Fibroblast of peridontal ligament (primary cell): Measurements from ENCODE around the gene LARP1.
"Not testable (repeated sequence)": the region's sequence is repeated elsewhere in the genome, so short reads cannot be mapped to it uniquely, and the experiment has no call there.

ENCODE experiments used
- DNase-seq: peaks from one replicate; pipeline ENCODE4 v3.0.0-alpha.2; 2010; ENCODE audit errors: extremely low read depth

LARP1 gene

GRCh38 chr5:154755361-154756008 lies at the start of gene LARP1:
Gene LARP1 (plus strand): TSS chr5:154755377. CDS start chr5:154755758, 381 bp downstream.
- DNase-seq: no peak

DNA sequence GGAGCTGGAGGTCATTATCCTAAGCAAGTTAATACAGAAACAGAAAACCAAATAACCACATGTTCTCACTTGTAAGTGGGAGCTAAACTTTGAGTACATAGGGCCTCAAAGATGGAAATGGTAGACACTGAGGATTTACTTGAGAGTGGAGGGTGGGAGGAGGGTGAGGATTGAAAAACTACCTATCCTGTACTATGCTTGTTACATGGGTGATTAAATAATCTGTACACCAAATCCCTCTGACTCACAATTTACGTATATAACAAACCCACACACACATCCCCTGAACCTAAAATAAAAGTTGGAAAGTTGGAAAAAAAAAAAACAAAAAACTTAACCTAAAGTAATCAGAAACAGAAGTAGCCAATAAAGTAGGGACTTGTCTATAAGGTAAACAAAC lies 48.8 kb upstream of the LARP1 start:
- no peak for DNase-seq

DNA sequence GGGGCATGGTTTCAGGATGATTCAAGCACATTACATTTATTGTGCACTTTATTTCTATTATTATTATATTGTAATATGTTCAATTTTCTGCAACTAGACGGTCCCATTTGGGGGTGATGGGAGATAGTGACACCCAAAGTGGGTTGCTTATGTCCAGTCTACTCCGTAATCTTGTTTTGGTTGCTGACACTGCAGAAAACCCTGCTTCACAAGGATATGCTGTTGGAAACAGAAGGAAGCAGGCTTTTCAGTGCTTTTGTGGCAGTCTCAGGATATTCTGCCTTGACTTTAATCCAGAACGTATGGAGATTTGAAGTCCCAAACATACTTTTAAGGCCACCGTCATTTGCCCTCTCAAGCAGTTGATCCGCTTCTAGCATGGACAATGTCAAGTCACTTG lies 47.5 kb upstream of the LARP1 start:
- no peak for DNase-seq

- DNase-seq: no peak
These were observed 47.0 kb upstream of the LARP1 start for GRCh38 chr5:154708207-154708606.

DNA sequence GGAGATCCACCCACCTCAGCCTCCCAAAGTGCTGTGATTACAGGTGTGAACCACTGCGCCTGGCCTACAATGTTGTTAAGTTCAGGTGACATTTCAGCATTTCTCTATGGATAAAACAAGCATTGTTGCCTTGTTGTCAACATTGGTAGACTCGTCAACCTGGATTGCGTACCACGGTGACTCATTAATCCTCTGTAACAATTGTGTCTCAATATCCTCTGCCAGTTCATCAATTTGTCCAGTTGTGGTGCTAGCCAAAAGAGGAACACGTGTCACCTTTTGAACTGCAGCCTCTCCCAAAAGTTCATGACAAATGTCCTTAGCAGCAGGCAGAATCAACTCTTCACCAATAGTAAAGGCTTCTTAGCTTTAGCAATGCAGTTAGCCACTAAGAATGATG lies 46.3 kb upstream of the LARP1 start:
- no peak for DNase-seq

GRCh38 chr5:154709368-154710305 lies 45.5 kb upstream of the LARP1 start:
- peak; percentile 47 for DNase-seq

GRCh38 chr5:154712518-154713437 lies 42.4 kb upstream of the LARP1 start:
- no peak for DNase-seq

DNA sequence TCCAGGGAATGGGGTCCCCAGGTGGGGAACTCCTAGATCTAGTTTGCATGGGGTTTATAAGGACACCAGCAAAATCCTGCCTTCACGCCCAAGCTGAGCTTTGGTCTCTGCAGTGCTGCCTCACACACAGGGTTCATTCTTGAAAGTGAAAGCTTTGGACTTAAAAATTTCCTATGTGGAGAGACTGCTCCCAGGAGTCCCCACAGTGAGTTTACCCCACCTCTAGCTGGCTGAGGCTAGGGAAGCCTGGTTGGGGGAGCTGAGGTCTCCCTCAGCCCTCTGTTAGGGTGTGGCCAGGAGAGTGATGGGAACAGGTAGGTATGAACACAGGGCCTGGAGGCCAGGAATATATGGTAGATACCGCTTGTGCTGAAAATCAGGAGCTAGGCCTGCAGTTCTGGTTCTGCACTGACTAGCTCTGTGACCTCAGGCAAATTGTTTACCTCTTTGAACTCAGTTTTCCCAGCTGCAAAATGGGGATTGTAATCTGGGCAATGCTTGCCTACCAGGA lies 41.5 kb upstream of the LARP1 start:
- DNase-seq: peak; percentile 47

DNA sequence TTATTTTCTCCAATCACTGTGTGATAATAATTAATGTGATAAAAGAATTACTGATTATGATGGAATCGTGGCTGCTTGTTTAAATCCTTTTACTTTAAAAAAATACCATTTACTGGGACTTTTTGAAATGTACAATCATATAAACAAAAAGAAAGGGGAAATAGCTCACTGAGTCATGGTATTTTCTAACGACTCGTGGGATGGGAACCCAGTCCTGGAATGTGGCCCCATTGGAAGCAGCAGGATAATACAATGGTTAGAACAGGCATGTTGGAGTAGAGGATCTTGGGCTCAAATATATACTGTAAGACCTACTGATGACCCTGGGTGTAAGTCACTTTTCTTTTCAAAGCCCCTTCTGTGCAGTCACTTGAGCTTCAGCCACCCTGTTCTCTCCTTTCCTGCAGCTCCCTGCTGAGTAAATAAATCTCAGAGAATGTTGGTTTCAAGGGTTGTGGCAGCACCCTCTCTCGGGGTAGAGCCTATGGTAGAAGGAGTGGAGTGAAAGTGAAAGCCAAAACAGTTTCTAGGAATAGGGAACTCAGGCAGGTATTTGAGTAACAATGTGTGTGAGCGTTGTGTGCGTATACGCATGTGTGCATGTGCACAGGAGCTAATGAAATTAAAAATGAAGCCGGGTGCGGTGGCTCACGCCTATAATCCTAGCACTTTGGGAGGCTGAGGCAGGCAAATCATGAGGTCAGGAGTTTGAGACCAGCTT lies 40.8 kb upstream of the LARP1 start:
- peak; percentile 56 for DNase-seq

DNA sequence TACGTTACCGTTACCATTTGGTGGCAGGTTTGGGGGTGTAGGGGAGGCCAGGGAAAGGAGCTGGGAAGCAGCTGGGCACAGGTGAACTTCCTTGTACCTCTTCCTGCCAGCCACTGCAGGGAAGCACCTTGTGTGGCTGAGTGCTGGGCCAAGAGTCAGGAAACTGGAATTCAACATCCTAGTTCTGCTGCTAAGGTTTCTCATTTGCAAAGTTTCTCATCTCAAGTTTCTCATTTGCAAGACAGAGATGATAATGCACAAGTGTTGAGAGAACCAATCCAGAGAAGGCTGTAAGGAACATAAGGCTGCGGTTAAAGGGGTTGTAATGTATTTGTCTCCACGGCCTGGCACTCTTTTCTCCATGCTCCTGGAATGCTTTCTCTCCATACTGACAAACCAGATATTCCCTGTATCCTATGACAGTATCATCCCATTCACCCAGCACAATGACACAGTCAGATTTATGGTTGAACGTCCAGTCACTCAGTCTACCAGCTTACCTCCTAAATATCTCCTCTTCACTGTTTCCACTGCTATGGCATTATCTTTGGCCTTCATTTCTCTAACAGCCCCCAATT lies 33.6 kb upstream of the LARP1 start:
- no peak for DNase-seq

DNA sequence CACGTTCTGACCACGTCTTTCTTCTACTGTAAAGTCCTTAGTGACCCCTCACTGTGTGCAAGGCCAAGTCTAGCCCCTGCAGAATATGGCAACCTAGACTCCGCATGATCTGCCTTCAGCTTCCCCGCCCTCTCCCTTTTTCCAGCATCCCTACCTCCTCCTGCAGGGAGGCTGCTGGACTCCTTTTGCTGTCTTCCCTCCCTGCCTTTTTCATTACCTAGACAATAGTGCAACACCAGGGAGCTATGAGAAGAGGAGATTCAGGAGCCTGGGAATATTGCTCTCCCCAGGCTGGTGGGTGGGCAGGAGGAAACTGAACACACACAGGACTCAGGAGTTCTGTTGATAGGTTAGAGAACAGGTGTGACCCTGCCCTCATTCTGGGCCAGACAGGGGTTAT lies 33.1 kb upstream of the LARP1 start:
- no peak for DNase-seq

DNA sequence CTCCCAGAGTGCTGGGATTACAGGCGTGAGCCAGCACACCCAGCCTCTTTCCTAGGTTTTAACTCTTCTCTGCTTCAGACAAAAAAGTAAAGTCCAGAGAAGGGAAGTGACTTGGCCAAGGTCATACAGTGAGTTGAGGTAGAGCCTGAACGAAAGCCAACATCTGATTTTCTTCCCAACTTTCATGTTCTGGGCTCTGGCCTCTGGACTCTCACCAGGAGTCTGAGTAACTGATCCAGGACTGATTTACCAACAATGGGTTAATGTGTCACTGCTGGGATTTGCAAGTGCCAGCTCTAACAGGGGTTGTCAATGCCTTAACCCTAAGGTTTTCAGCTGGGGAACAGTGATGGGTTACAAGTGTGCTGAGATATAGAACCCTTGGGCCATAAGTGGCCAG lies 32.2 kb upstream of the LARP1 start:
- DNase-seq: no peak

- peak; percentile 74 for DNase-seq
These were observed 31.3 kb upstream of the LARP1 start for GRCh38 chr5:154723740-154724505.

DNA sequence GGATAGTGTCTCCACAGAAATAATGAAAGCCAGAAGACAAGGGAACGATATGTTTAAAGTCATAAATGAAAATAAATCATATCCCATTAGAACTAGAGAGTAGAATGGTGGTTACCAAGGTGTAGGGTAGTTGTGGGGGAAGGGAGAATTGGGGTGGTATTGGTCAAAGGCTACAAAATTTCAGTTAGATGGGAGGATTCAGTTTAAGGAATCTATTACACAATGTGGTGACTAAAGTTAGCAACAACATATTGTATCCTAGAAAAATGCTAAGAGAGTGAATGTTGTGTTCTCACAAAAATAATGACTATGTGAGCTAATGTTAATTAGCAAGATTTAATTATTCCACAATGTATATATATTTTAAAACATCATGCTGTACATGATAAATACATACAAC lies 27.8 kb upstream of the LARP1 start:
- peak; percentile 11 for DNase-seq

DNA sequence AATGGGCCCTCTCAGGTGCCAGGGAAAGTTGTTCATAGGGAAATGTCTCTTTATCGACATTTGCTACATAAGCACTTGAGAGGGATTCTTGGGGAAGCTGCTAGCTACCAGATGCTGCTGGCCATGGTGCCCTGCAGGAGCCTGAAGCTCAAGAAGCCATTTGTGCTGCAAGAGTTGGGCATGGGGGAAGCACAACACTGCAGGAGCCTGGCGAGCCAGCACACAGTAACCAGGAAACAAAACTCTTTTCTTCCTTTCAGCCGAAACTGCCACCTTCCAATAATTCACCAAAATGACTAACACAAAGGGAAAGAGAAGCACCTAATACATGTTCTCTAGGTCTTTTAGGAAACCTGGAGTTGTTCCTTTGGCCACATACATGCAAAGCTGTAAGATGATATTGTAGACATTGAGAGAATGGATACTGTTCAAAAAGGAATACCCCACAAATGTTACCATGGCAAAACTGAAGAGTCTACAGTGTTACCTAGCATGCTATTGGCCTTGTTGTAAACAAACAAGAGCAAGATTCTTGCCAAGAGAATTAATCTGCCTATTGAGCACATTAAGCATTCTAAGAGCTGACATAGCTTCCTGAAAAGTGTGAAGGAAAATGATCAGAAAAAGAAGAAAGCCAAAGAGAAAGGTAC lies 26.1 kb upstream of the LARP1 start:
- no peak for DNase-seq

DNA sequence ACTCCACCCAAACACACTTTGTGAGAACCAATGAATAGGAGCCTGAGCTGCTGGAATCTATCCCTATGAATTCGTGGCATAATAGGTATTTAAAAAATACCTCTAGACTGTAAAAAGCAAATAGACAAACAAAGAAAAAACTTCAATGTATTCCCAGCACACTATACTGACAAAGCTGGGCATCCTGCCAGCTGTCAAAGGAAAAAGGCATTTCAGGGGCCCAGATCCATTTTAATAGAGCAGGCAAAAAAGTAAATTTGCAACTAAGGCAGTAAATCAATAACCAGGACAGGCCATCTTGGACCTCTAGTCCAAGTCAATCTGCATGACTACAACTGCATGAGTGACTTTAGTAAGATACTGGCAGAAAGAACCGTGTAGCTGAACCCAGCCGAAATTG lies 25.6 kb upstream of the LARP1 start:
- DNase-seq: no peak

DNA sequence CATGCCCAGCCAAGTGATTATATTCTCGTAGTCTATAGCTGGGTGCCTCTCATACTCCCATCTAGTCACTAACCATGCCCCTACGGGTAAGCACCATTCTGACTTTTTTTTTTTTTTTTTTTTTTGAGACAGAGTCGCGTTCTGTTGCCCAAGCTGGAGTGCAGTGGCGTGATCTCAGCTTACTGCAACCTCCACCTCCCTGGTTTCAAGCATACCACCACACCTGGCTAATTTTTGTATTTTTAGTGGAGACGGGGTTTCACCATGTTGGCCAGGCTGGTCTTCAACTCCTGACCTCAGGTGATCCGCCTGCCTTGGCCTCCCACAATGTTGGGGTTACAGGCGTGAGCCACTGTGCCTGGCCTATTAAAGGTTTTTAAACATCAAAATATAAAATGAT lies 24.4 kb upstream of the LARP1 start:
- not testable (repeated sequence) for DNase-seq

- DNase-seq: no peak
These were observed 23.0 kb upstream of the LARP1 start for GRCh38 chr5:154732212-154732611.
